ENCODE results near the gene ZNRD2.
A peak's percentile ranks its signal among the peaks of the same experiment; 100 is the strongest.

The ZNRD2 gene

DNA sequence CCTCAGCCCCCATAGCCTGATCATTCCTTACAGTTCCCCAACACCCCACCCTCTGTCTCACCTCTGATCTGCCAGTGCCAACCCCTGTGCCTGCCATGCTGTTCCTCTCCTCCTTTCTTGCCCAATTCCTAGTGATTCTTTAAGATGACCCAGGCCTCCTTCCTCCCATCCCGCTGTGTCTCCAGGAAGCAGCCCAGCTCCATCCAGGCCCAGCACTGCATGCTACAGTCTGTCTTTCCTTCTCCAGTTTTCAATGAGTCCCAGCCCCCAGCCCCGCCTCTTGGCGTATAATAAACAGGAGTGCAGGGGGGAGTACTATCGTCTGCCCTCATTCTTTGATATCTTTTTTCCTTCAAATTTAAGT is 24.4 kb upstream of the ZNRD2 start:
- H3K4me3 Mint-ChIP-seq, result no peak overlapping the region
- no peaks in the 10 kb centered on the region for H3K27me3 Mint-ChIP-seq
- no peaks in the 10 kb centered on the region for H3K9me3 Mint-ChIP-seq
- DNase-seq (ENCODE audit: low spot score in 2 of 2) (no peak), ATAC-seq (ENCODE audit: low read depth) (no peak)
- peaks cover 39% of the 10 kb centered on the region for H3K4me1 Mint-ChIP-seq
- H3K27ac Mint-ChIP-seq, result peak overlapping the region; percentile 83
- H3K36me3 Mint-ChIP-seq, result no peaks in the 10 kb centered on the region

DNA sequence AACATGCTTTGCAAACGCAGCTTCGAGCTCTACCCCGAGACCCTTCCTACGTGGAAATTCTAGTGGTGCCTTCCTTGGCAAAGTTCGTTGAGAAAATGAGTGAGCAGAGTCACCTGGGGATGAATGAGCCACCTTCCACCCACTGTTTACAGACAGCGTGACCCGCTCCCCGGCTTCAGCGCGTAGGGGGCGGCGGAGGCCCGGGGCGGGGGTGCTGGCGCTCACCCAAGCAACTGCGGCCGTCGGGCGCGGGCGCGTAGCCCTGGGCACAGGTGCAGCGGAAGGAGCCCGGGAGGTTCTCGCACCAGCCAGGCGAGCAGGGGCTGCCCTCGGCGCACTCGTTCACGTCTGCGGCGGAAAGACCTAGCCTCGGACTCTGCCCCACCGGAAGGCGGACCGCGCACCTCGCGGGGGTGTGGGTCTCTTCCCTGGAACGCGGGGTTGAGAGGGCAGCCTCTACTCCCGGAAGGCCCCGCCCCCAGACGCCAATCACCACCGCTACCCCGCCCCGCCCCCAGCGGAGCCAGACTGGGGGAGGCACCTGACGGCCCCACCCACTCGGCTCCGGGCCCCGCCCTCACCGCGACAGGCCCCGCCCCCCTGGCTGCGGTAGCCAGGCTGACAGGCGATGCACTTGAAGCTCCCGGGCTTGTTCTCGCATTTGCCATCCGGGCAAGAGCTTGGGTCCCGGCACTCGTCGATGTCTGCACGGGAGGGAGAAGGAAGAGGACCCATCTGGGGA is 23.9 kb upstream of the ZNRD2 start:
- Mint-ChIP-seq H3K36me3 (no peaks in the 10 kb centered on the region), H3K4me1 (peaks cover 40% of the 10 kb centered on the region), H3K27me3 (no peaks in the 10 kb centered on the region), H3K4me3 (peak overlapping the region; percentile 84), H3K27ac (peak overlapping the region; percentile 83), H3K9me3 (no peaks in the 10 kb centered on the region)
- ATAC-seq (ENCODE audit: low read depth) (peak; percentile 86), DNase-seq (ENCODE audit: low spot score in 2 of 2) (peak; percentile 99)

DNA sequence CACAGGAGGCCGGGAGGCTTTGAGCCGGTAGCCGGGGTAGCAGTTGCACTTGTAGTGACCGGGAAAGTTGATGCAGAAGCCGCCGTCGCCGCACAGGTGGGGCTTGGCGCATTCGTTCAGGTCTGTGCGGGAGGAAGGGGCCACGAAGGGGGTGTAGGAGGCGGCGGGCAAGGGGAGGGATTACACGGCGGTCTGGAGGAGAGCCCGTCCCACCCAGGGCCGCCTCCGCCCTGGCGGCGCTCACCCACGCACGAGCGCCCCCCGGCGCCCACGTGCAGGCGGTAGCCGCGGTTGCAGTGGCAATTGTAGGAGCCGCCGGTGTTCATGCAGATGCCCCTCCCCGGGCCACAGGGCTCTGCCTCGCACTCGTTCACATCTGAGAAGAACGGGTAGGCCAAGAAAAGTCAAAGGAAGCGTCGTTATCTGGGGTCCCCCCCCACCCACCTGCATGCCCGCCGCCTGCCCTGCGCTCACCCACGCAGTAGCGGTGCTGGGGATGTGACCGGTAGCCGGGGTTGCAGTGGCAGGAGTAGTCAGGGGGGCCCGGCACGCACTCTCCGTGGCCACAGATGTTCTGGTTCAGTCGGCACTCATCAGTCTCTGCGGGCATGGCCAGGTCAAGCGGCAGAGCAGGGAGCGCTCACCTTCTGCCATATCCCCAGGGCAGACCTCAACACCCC is 22.7 kb upstream of the ZNRD2 start:
- H3K27ac Mint-ChIP-seq, result no peak overlapping the region
- DNase-seq (ENCODE audit: low spot score in 2 of 2) (no peak), ATAC-seq (ENCODE audit: low read depth) (no peak)
- peaks cover 46% of the 10 kb centered on the region for H3K4me1 Mint-ChIP-seq
- H3K9me3 Mint-ChIP-seq, result no peaks in the 10 kb centered on the region
- no peaks in the 10 kb centered on the region for H3K36me3 Mint-ChIP-seq
- peak overlapping the region; percentile 84 for H3K4me3 Mint-ChIP-seq
- H3K27me3 Mint-ChIP-seq, result no peaks in the 10 kb centered on the region

GRCh38 chr11:65548395-65548794 is 21.9 kb upstream of the ZNRD2 start:
- DNase-seq (ENCODE audit: low spot score in 2 of 2) (no peak), ATAC-seq (ENCODE audit: low read depth) (no peak)
- Mint-ChIP-seq H3K27ac (peak overlapping the region; percentile 82), H3K9me3 (no peaks in the 10 kb centered on the region), H3K4me3 (peak overlapping the region; percentile 55), H3K27me3 (no peaks in the 10 kb centered on the region), H3K4me1 (peaks cover 46% of the 10 kb centered on the region), H3K36me3 (no peaks in the 10 kb centered on the region)

- Mint-ChIP-seq H3K4me1 (peaks cover 46% of the 10 kb centered on the region), H3K27me3 (no peaks in the 10 kb centered on the region), H3K36me3 (no peaks in the 10 kb centered on the region), H3K9me3 (no peaks in the 10 kb centered on the region), H3K27ac (no peak overlapping the region), H3K4me3 (no peak overlapping the region)
- DNase-seq (ENCODE audit: low spot score in 2 of 2) (no peak), ATAC-seq (ENCODE audit: low read depth) (no peak)
Observed at GRCh38 chr11:65549096-65549495, 21.2 kb upstream of the ZNRD2 start.

DNA sequence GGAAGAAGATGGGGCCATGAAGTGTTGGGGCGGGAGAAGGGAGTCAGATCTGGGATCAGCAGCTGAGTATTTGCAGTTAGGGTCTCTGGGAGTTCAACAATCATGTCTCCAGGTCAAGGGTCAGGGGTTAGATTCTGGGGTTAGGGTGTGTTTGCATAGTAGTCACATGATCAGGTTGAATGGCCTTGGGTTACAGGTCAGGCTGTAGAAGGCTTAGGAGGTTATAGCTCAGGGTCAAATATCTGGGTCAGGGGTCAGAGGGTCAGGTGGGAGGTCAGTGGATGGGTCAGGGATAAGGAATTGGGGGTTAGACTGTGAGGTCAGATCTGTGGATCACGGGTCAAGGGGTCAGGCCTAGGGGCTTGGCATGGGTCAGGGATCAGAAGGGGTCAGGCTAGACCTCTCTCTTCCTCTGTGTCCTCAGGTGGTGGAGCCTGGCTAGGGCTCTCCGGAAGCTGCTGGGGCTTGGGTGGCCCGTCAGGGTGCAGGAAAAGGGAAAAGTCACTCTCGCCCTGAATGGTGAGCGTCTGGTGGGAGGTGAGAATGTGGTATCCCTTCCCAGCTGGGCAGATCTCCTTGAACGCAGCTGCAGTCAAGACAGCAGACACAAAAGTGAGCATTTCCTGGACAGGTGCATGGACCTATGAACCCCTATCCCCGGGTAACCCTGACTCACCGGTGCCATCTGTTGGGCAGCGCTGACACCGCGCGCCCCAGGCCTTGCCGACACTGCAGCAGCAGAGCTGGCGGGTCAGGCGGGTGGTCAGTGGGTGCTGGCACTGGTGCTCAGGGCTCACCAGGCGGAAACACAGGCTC is 18.5 kb upstream of the ZNRD2 start:
- DNase-seq (ENCODE audit: low spot score in 2 of 2), result peak; percentile 68 to 82
- peak overlapping the region; percentile 74 for H3K27ac Mint-ChIP-seq
- H3K9me3 Mint-ChIP-seq, result no peaks in the 10 kb centered on the region
- H3K27me3 Mint-ChIP-seq, result no peaks in the 10 kb centered on the region
- H3K36me3 Mint-ChIP-seq, result no peaks in the 10 kb centered on the region
- peak overlapping the region; percentile 37 for H3K4me3 Mint-ChIP-seq
- peaks cover 43% of the 10 kb centered on the region for H3K4me1 Mint-ChIP-seq
- ATAC-seq (ENCODE audit: low read depth), result peak; percentile 82

- DNase-seq (ENCODE audit: low spot score in 2 of 2) (no peak), ATAC-seq (ENCODE audit: low read depth) (no peak)
- no peaks in the 10 kb centered on the region for H3K9me3 Mint-ChIP-seq
- H3K36me3 Mint-ChIP-seq, result no peaks in the 10 kb centered on the region
- H3K27ac Mint-ChIP-seq, result no peak overlapping the region
- H3K27me3 Mint-ChIP-seq, result no peaks in the 10 kb centered on the region
- H3K4me1 Mint-ChIP-seq, result peaks cover 48% of the 10 kb centered on the region
- no peak overlapping the region for H3K4me3 Mint-ChIP-seq
Observed at GRCh38 chr11:65552388-65552951, 17.8 kb upstream of the ZNRD2 start.

- peaks cover 41% of the 10 kb centered on the region for H3K4me1 Mint-ChIP-seq
- no peaks in the 10 kb centered on the region for H3K9me3 Mint-ChIP-seq
- H3K36me3 Mint-ChIP-seq, result no peaks in the 10 kb centered on the region
- peak in 1 of 2 donors; percentile 48 for DNase-seq (ENCODE audit: low spot score in 2 of 2)
- ATAC-seq (ENCODE audit: low read depth), result peak; percentile 46
- no peak overlapping the region for H3K4me3 Mint-ChIP-seq
- H3K27ac Mint-ChIP-seq, result no peak overlapping the region
- H3K27me3 Mint-ChIP-seq, result no peaks in the 10 kb centered on the region
Observed at GRCh38 chr11:65553301-65554001, 16.8 kb upstream of the ZNRD2 start.

- H3K27ac Mint-ChIP-seq, result peak overlapping the region; percentile 28
- H3K4me3 Mint-ChIP-seq, result no peak overlapping the region
- H3K36me3 Mint-ChIP-seq, result no peaks in the 10 kb centered on the region
- no peaks in the 10 kb centered on the region for H3K9me3 Mint-ChIP-seq
- DNase-seq (ENCODE audit: low spot score in 2 of 2), result no peak
- peaks cover 38% of the 10 kb centered on the region for H3K4me1 Mint-ChIP-seq
- no peak for ATAC-seq (ENCODE audit: low read depth)
- H3K27me3 Mint-ChIP-seq, result no peaks in the 10 kb centered on the region
Observed at GRCh38 chr11:65554057-65554818, 16.0 kb upstream of the ZNRD2 start.

- H3K36me3 Mint-ChIP-seq, result no peaks in the 10 kb centered on the region
- no peaks in the 10 kb centered on the region for H3K27me3 Mint-ChIP-seq
- no peak overlapping the region for H3K4me3 Mint-ChIP-seq
- no peak for DNase-seq (ENCODE audit: low spot score in 2 of 2)
- ATAC-seq (ENCODE audit: low read depth), result no peak
- no peaks in the 10 kb centered on the region for H3K9me3 Mint-ChIP-seq
- H3K27ac Mint-ChIP-seq, result peak overlapping the region; percentile 28
- H3K4me1 Mint-ChIP-seq, result peaks cover 38% of the 10 kb centered on the region
Observed at GRCh38 chr11:65554842-65555430, 15.3 kb upstream of the ZNRD2 start.

DNA sequence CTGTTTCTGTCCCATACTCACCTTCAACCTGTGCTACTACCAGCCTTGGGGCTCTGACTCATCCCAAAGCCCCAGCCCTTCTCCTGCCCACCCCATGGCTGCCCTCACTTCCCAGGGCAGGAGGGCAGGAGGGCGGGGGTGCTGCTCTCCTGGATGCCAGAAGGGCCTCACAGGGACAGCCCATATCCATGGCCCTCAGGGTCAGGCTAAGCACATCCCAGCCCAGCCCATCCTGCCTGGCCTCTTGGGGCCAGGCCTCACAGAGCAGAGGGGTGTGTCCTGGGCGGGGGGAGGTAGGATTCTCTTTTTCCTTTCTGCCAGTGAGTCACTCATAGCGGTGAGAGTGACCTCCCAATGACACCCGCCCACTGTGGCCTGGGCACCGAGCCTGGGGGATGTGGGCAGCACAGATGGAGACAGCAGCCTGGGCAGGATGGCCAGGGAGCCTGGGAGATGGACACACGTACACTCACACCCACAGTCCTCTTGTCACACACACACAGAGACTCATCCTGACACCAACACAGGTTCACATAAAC is 14.5 kb upstream of the ZNRD2 start:
- H3K36me3 Mint-ChIP-seq, result no peaks in the 10 kb centered on the region
- H3K4me1 Mint-ChIP-seq, result peaks cover 43% of the 10 kb centered on the region
- ATAC-seq (ENCODE audit: low read depth), result no peak

GRCh38 chr11:65556470-65557279 is 13.6 kb upstream of the ZNRD2 start:
- Mint-ChIP-seq H3K27ac (peak overlapping the region; percentile 70), H3K4me3 (peak overlapping the region; percentile 74), H3K9me3 (no peaks in the 10 kb centered on the region), H3K36me3 (no peaks in the 10 kb centered on the region), H3K4me1 (peaks cover 38% of the 10 kb centered on the region), H3K27me3 (no peaks in the 10 kb centered on the region)
- ATAC-seq (ENCODE audit: low read depth), result no peak
- DNase-seq (ENCODE audit: low spot score in 2 of 2), result no peak

More for the DNA sequence above, 14.5 kb upstream of the ZNRD2 start:
- Mint-ChIP-seq H3K9me3 (no peaks in the 10 kb centered on the region), H3K27ac (no peak overlapping the region), H3K27me3 (no peaks in the 10 kb centered on the region), H3K4me3 (no peak overlapping the region)
- DNase-seq (ENCODE audit: low spot score in 2 of 2), result no peak
